Activated CD8-positive, alpha-beta memory T cell treated with anti-CD3 and anti-CD28 coated beads for 36 hours (primary cell): ENCODE data around the gene SETBP1. TPM values are rescaled to one million over a fixed set of nuclear protein-coding genes. Genes with fewer than 3 reads are reported as not detected.

Source experiments
- CTCF ChIA-PET: fragments of 350-600 bp; sonication (Branson Sonifier 250); formaldehyde crosslinking; loops from one replicate; lab custom pipeline; 2021; ENCODE audit warnings: antibody characterized with exemption; lab: Charles Lee
- POLR2A ChIA-PET: fragments of 350-600 bp; sonication (Branson Sonifier 250); formaldehyde crosslinking; loops from one replicate; lab custom pipeline; 2021; ENCODE audit warnings: antibody characterized with exemption; lab: Charles Lee
- total RNA-seq, 2 experiments: library from RNA; stranded (reverse); gene quantifications; one replicate each; pipeline ENCODE4 v1.2.3, GENCODE V29; 2021

SETBP1 gene
- total RNA-seq, 2 experiments from 2014 or later: 17.3 to 18.4 TPM

GRCh38 chr18:44677933-44678332 is 2.8 kb upstream of the SETBP1 start:
- ChIA-PET CTCF (interaction anchor here (1.9 kb wide), 1 partner anchor 52 kb away, joined by 6 read pairs; no protein-coding TSS in a partner anchor), POLR2A (no interaction called here)

- CTCF ChIA-PET: interaction anchor here (0.6 to 1.9 kb wide), 8 partner anchors 51 to 219 kb away, joined by 3 to 6 read pairs (median 4); no protein-coding TSS in a partner anchor
- POLR2A ChIA-PET: interaction anchor here (0.6 to 1.4 kb wide), 8 partner anchors 38 to 209 kb away, joined by 4 to 7 read pairs (median 5); no protein-coding TSS in a partner anchor
These were observed 2.0 kb upstream of the SETBP1 start for GRCh38 chr18:44678725-44679055.

GRCh38 chr18:44679056-44679913 is 1.4 kb upstream of the SETBP1 start:
- ChIA-PET POLR2A (interaction anchor here (0.5 to 2.1 kb wide), 14 partner anchors 38 to 536 kb away, joined by 3 to 11 read pairs (median 4); no protein-coding TSS in a partner anchor), CTCF (interaction anchor here (0.6 to 1.9 kb wide), 9 partner anchors 51 to 1331 kb away, joined by 3 to 6 read pairs (median 3); no protein-coding TSS in a partner anchor)

GRCh38 chr18:44679914-44680272 is 795 bp upstream of the SETBP1 start:
- POLR2A ChIA-PET: interaction anchor here (0.5 to 2.1 kb wide), 8 partner anchors 46 to 535 kb away, joined by 3 to 11 read pairs (median 4); no protein-coding TSS in a partner anchor
- CTCF ChIA-PET: interaction anchor here (0.7 to 1.4 kb wide), 2 partner anchors 209 to 1330 kb away, joined by 3 to 4 read pairs; no protein-coding TSS in a partner anchor

- ChIA-PET POLR2A (interaction anchor here (0.7 to 2.1 kb wide), 5 partner anchors 21 to 222 kb away, joined by 3 to 9 read pairs (median 4); no protein-coding TSS in a partner anchor), CTCF (interaction anchor here (1.0 kb wide), 1 partner anchor 45 kb away, joined by 4 read pairs; no protein-coding TSS in a partner anchor)
These were observed 635 bp downstream of the SETBP1 start for GRCh38 chr18:44681076-44681970.

GRCh38 chr18:44682201-44682870 is 1.6 kb downstream of the SETBP1 start:
- POLR2A ChIA-PET: no interaction called here
- CTCF ChIA-PET: no interaction called here

GRCh38 chr18:44682871-44683221 is 2.2 kb downstream of the SETBP1 start:
- ChIA-PET CTCF (no interaction called here), POLR2A (no interaction called here)

- POLR2A ChIA-PET: no interaction called here
- CTCF ChIA-PET: no interaction called here
These were observed 2.9 kb downstream of the SETBP1 start for GRCh38 chr18:44683556-44683955.

- POLR2A ChIA-PET: no interaction called here
- CTCF ChIA-PET: no interaction called here
These were observed 4.6 kb downstream of the SETBP1 start for GRCh38 chr18:44685296-44685695.

GRCh38 chr18:44686156-44686555 is 5.5 kb downstream of the SETBP1 start:
- ChIA-PET POLR2A (no interaction called here), CTCF (no interaction called here)

GRCh38 chr18:44687421-44687820 is 6.7 kb downstream of the SETBP1 start:
- POLR2A ChIA-PET: no interaction called here
- CTCF ChIA-PET: no interaction called here

GRCh38 chr18:44689736-44690135 is 9.0 kb downstream of the SETBP1 start:
- ChIA-PET POLR2A (no interaction called here), CTCF (no interaction called here)

- ChIA-PET CTCF (no interaction called here), POLR2A (no interaction called here)
These were observed 10.6 kb downstream of the SETBP1 start for GRCh38 chr18:44691148-44691925.

- CTCF ChIA-PET: no interaction called here
- POLR2A ChIA-PET: no interaction called here
These were observed 12.5 kb downstream of the SETBP1 start for GRCh38 chr18:44693030-44693784.

- ChIA-PET CTCF (interaction anchor here (1.3 kb wide), 1 partner anchor 30 kb away, joined by 3 read pairs; no protein-coding TSS in a partner anchor), POLR2A (no interaction called here)
These were observed 14.8 kb downstream of the SETBP1 start for GRCh38 chr18:44695503-44695902.

- POLR2A ChIA-PET: no interaction called here
- CTCF ChIA-PET: interaction anchor here (1.3 kb wide), 1 partner anchor 28 kb away, joined by 3 read pairs; no protein-coding TSS in a partner anchor
These were observed 16.2 kb downstream of the SETBP1 start for GRCh38 chr18:44696892-44697291.

GRCh38 chr18:44697315-44697714 is 16.6 kb downstream of the SETBP1 start:
- ChIA-PET CTCF (no interaction called here), POLR2A (no interaction called here)

- POLR2A ChIA-PET: no interaction called here
These were observed 17.8 kb downstream of the SETBP1 start for GRCh38 chr18:44698518-44698917.

More at GRCh38 chr18:44698518-44698917, 17.8 kb downstream of the SETBP1 start:
- CTCF ChIA-PET: no interaction called here
